ENCODE measurements around the gene HNF4A.

The HNF4A gene

GRCh38 chr20:44407402-44408184 is 52.1 kb downstream of the HNF4A start:
- Histone ChIP-seq H3K4me3 (ENCODE audit: low read depth, low read length, poor library complexity, severe bottlenecking) (no peak overlapping the region), H3K27ac (ENCODE audit: low read depth, low read length, poor library complexity, severe bottlenecking) (no peak overlapping the region), H4K20me1 (ENCODE audit: insufficient read depth, low read length) (no peaks in the 10 kb centered on the region), H3K9me3 (ENCODE audit: low read length) (no peaks in the 10 kb centered on the region), H3F3A (ENCODE audit: insufficient read depth, low read length) (no peaks in the 10 kb centered on the region), H3K27me3 (ENCODE audit: insufficient read depth, low read length) (peaks cover 1% of the 10 kb centered on the region; the same call in 1 of the 2 replicates), H3K9me2 (ENCODE audit: low read depth, low read length) (no peaks in the 10 kb centered on the region), H3K4me2 (ENCODE audit: low read length) (no peak overlapping the region), H3K9ac (ENCODE audit: low read length) (no peak overlapping the region), H3K36me3 (ENCODE audit: insufficient read depth, low read length) (no peaks in the 10 kb centered on the region), H3K4me1 (ENCODE audit: insufficient read depth, low read length, severe bottlenecking) (no peaks in the 10 kb centered on the region), H3K79me2 (ENCODE audit: insufficient read depth, low read length) (no peaks in the 10 kb centered on the region), H2AFZ (ENCODE audit: low read length) (no peak overlapping the region)
- TF ChIP-seq CTCF (IDR thresholded peaks at IDR 0.05; ENCODE audit: low read length) (no peak), EZH2 (IDR thresholded peaks at IDR 0.05; ENCODE audit: borderline replicate concordance, low read length) (no peak)

GRCh38 chr20:44409132-44409600 is 53.7 kb downstream of the HNF4A start:
- Histone ChIP-seq H3K27me3 (ENCODE audit: insufficient read depth, low read length) (peaks cover 9% of the 10 kb centered on the region; the same call in 1 of the 2 replicates), H3K9me2 (ENCODE audit: low read depth, low read length) (no peaks in the 10 kb centered on the region), H4K20me1 (ENCODE audit: insufficient read depth, low read length) (no peaks in the 10 kb centered on the region), H3K79me2 (ENCODE audit: insufficient read depth, low read length) (no peaks in the 10 kb centered on the region), H3K36me3 (ENCODE audit: insufficient read depth, low read length) (no peaks in the 10 kb centered on the region), H3K27ac (ENCODE audit: low read depth, low read length, poor library complexity, severe bottlenecking) (no peak overlapping the region), H3K9ac (ENCODE audit: low read length) (no peak overlapping the region), H3F3A (ENCODE audit: insufficient read depth, low read length) (no peaks in the 10 kb centered on the region), H2AFZ (ENCODE audit: low read length) (no peak overlapping the region), H3K4me2 (ENCODE audit: low read length) (no peak overlapping the region), H3K4me3 (ENCODE audit: low read depth, low read length, poor library complexity, severe bottlenecking) (no peak overlapping the region), H3K4me1 (ENCODE audit: insufficient read depth, low read length, severe bottlenecking) (no peaks in the 10 kb centered on the region), H3K9me3 (ENCODE audit: low read length) (no peaks in the 10 kb centered on the region)
- no peak for TF ChIP-seq CTCF (IDR thresholded peaks at IDR 0.05; ENCODE audit: low read length)
- TF ChIP-seq EZH2 (IDR thresholded peaks at IDR 0.05; ENCODE audit: borderline replicate concordance, low read length) = no peak

- H3K4me2 ChIP-seq (ENCODE audit: low read length) = no peak overlapping the region
- no peaks in the 10 kb centered on the region for H3K36me3 ChIP-seq (ENCODE audit: insufficient read depth, low read length)
- no peaks in the 10 kb centered on the region for H3K4me1 ChIP-seq (ENCODE audit: insufficient read depth, low read length, severe bottlenecking)
- H3K4me3 ChIP-seq (ENCODE audit: low read depth, low read length, poor library complexity, severe bottlenecking) = no peak overlapping the region
- no peak overlapping the region for H3K27ac ChIP-seq (ENCODE audit: low read depth, low read length, poor library complexity, severe bottlenecking)
- TF ChIP-seq CTCF (IDR thresholded peaks at IDR 0.05; ENCODE audit: low read length) (no peak), EZH2 (IDR thresholded peaks at IDR 0.05; ENCODE audit: borderline replicate concordance, low read length) (no peak)
- H3K9ac ChIP-seq (ENCODE audit: low read length) = no peak overlapping the region
- H3K79me2 ChIP-seq (ENCODE audit: insufficient read depth, low read length) = no peaks in the 10 kb centered on the region
- no peak overlapping the region for H2AFZ ChIP-seq (ENCODE audit: low read length)
- H3K27me3 ChIP-seq (ENCODE audit: insufficient read depth, low read length) = peaks cover 9% of the 10 kb centered on the region; the same call in 1 of the 2 replicates
- H3K9me3 ChIP-seq (ENCODE audit: low read length) = no peaks in the 10 kb centered on the region
- no peaks in the 10 kb centered on the region for H3K9me2 ChIP-seq (ENCODE audit: low read depth, low read length)
- H3F3A ChIP-seq (ENCODE audit: insufficient read depth, low read length) = no peaks in the 10 kb centered on the region
- H4K20me1 ChIP-seq (ENCODE audit: insufficient read depth, low read length) = no peaks in the 10 kb centered on the region
Observed at GRCh38 chr20:44410583-44411019, 55.1 kb downstream of the HNF4A start.

All from OCI-LY1 (cell line).